Liver (tissue), 9 donors: Measurements from ENCODE around the gene ZNF205. TPM values are rescaled to one million over a fixed set of nuclear protein-coding genes. Genes with fewer than 3 reads are reported as not detected.

ENCODE experiments used
- DNase-seq: peaks from one replicate; pipeline ENCODE4 v3.0.0-alpha.2; 2017; ENCODE audit warnings: low spot score
- H3K27ac ChIP-seq, 2 donors: one replicate each; pipeline ENCODE4 v1.7.0; 2013; ENCODE audit warnings: inconsistent platforms in 2 of 2, low read length in 2 of 2, control low read depth in 1 of 2, low read depth in 1 of 2, mild to moderate bottlenecking in 1 of 2
- H3K27me3 ChIP-seq, 4 donors: one replicate each; pipeline versions ENCODE4 v1.6.1 to v1.7.0; 2013; ENCODE audit warnings: low read length in 3 of 4, inconsistent platforms in 1 of 4, mild to moderate bottlenecking in 1 of 4, moderate library complexity in 1 of 4; ENCODE audit not compliant: control insufficient read depth in 4 of 4, insufficient read depth in 4 of 4
- H3K36me3 ChIP-seq, 4 donors: one replicate each; pipeline versions ENCODE4 v1.6.1 to v1.7.0; 2013; ENCODE audit warnings: low read length in 3 of 4, mild to moderate bottlenecking in 3 of 4, low read depth in 1 of 4, moderate library complexity in 1 of 4; ENCODE audit not compliant: control insufficient read depth in 4 of 4, insufficient read depth in 3 of 4
- H3K4me1 ChIP-seq, 4 donors: one replicate each; pipeline versions ENCODE4 v1.6.1 to v1.7.0; 2013; ENCODE audit warnings: low read length in 3 of 4, mild to moderate bottlenecking in 3 of 4, moderate library complexity in 1 of 4; ENCODE audit not compliant: control insufficient read depth in 4 of 4, insufficient read depth in 4 of 4
- H3K4me3 ChIP-seq, 3 donors: one replicate each; pipeline versions ENCODE4 v1.6.1 to v1.7.0; 2013; ENCODE audit warnings: low read length in 3 of 3, control low read depth in 1 of 3, low read depth in 1 of 3, mild to moderate bottlenecking in 1 of 3
- H3K9ac ChIP-seq, 2 donors: one replicate each; pipeline ENCODE4 v1.7.0; 2013; ENCODE audit warnings: low read length in 2 of 2, mild to moderate bottlenecking in 2 of 2, moderate library complexity in 2 of 2, control low read depth in 1 of 2, low read depth in 1 of 2
- H3K9me3 ChIP-seq, 4 donors: one replicate each; pipeline versions ENCODE4 v1.6.1 to v1.7.0; 2013; ENCODE audit warnings: low read length in 3 of 4; ENCODE audit not compliant: control insufficient read depth in 4 of 4
- ATF3 ChIP-seq: IDR thresholded peaks from 2 replicates; pipeline ENCODE4 v1.6.1; 2016; ENCODE audit warnings: antibody characterized with exemption
- CTCF ChIP-seq: fragments of 150-350 bp; IDR thresholded peaks from 2 replicates; pipeline ENCODE4 v1.5.1; 2017; ENCODE audit warnings: improper control_type of control experiment, low read depth, low read length; ENCODE audit not compliant: missing input control
- EGR1 ChIP-seq, 2 donors: IDR thresholded peaks; 2 replicates each; pipeline ENCODE4 v1.6.1; 2016 to 2018; ENCODE audit warnings: antibody characterized with exemption in 2 of 2, low read depth in 2 of 2
- FOXA1 ChIP-seq: IDR thresholded peaks from 2 replicates; pipeline ENCODE4 v1.6.1; 2016; ENCODE audit warnings: antibody characterized with exemption
- FOXA2 ChIP-seq: IDR thresholded peaks from 2 replicates; pipeline ENCODE4 v1.6.1; 2016; ENCODE audit warnings: antibody characterized with exemption
- GABPA ChIP-seq, 2 donors: IDR thresholded peaks in 1 of 2; conservative IDR thresholded peaks in 1 of 2; 2 replicates each; pipeline ENCODE4 v1.6.1; 2016; ENCODE audit warnings: antibody characterized with exemption in 2 of 2, mild to moderate bottlenecking in 1 of 2, moderate library complexity in 1 of 2
- HNF4A ChIP-seq, 2 donors: conservative IDR thresholded peaks; 2 replicates each; pipeline ENCODE4 v1.6.1; 2016; ENCODE audit warnings: antibody characterized with exemption in 2 of 2, mild to moderate bottlenecking in 2 of 2
- HNF4G ChIP-seq: IDR thresholded peaks from 2 replicates; pipeline ENCODE4 v1.6.1; 2016; ENCODE audit warnings: antibody characterized with exemption
- JUND ChIP-seq, 2 donors: IDR thresholded peaks; 2 replicates each; pipeline ENCODE4 v1.6.1; 2016; ENCODE audit warnings: antibody characterized with exemption in 2 of 2
- MAX ChIP-seq: IDR thresholded peaks from 2 replicates; pipeline ENCODE4 v1.6.1; 2016; ENCODE audit warnings: antibody characterized with exemption
- NR2F2 ChIP-seq: IDR thresholded peaks from 2 replicates; pipeline ENCODE4 v1.6.1; 2016; ENCODE audit warnings: antibody characterized with exemption
- RAD21 ChIP-seq, 2 donors: IDR thresholded peaks; 2 replicates each; pipeline ENCODE4 v1.6.1; 2016; ENCODE audit warnings: antibody characterized with exemption in 2 of 2, mild to moderate bottlenecking in 2 of 2
- REST ChIP-seq: IDR thresholded peaks from 2 replicates; pipeline ENCODE4 v1.6.1; 2016; ENCODE audit warnings: antibody characterized with exemption, mild to moderate bottlenecking
- RXRA ChIP-seq, 2 donors: IDR thresholded peaks; 2 replicates each; pipeline ENCODE4 v1.6.1; 2017 to 2018; ENCODE audit warnings: antibody characterized with exemption in 2 of 2, mild to moderate bottlenecking in 1 of 2
- SP1 ChIP-seq: IDR thresholded peaks from 2 replicates; pipeline ENCODE4 v1.6.1; 2018; ENCODE audit warnings: antibody characterized with exemption, mild to moderate bottlenecking
- TAF1 ChIP-seq: conservative IDR thresholded peaks from 2 replicates; pipeline ENCODE4 v1.6.1; 2016; ENCODE audit warnings: antibody characterized with exemption, mild to moderate bottlenecking
- YY1 ChIP-seq: IDR thresholded peaks from 2 replicates; pipeline ENCODE4 v1.6.1; 2016; ENCODE audit warnings: antibody characterized with exemption, mild to moderate bottlenecking
- ZBTB33 ChIP-seq: IDR thresholded peaks from 2 replicates; pipeline ENCODE4 v1.6.1; 2016; ENCODE audit warnings: antibody characterized with exemption
- WGBS: extraction: QIAGEN DNeasy Blood & Tissue Kit; methylation state at CpG from one replicate; pipeline ENCODE4 v1.1.7; 2013; 5-methylcytosine and 5-hydroxymethylcytosine counted together
- polyA plus RNA-seq, 2 donors: library from polyadenylated mRNA; stranded (reverse) in 1 of 2; unstranded in 1 of 2; fragments of 200-250 nt in 1 of 2; fragments of >200 nt in 1 of 2; fragmentation: Nextera tagmentation in 1 of 2; extraction: Ambion mirVana in 1 of 2; gene quantifications; one replicate each; pipeline versions ENCODE4 v1.2.1 to v1.2.3, GENCODE V29; 2013 to 2015
- total RNA-seq, 2 donors: library from RNA; depleted of rRNA; stranded (reverse); fragments of >200 nt; gene quantifications; one replicate each; pipeline ENCODE4 v1.2.3, GENCODE V29; 2014
- donor health status: healthy.
- donor health status: healthy.
- donor health status: healthy.
- donor health status: healthy.
- donor health status: healthy.

The ZNF205 gene
- total and polyA plus RNA-seq, 4 donors: 2.0 to 6.9 (median 5.0) TPM

GRCh38 chr16:3141781-3142311, 29.5 kb downstream of the ZNF205 start:
- Histone ChIP-seq H3K9ac (no peak overlapping the region), H3K9me3 (no peaks in the 10 kb centered on the region), H3K27me3 (no peaks in the 10 kb centered on the region), H3K36me3 (peaks cover 0 to 35% (median 7%) of the 10 kb centered on the region in 4 donors), H3K4me3 (no peak overlapping the region), H3K4me1 (peaks cover 11 to 21% (median 18%) of the 10 kb centered on the region in 4 donors), H3K27ac (no peak overlapping the region)
- TF ChIP-seq NR2F2: no peak
- TF ChIP-seq TAF1: no peak
- TF ChIP-seq ATF3: no peak
- TF ChIP-seq ZBTB33: no peak
- no peak for TF ChIP-seq YY1
- TF ChIP-seq HNF4G: no peak
- TF ChIP-seq RAD21 (IDR thresholded peaks at IDR 0.05): no peak
- no peak for TF ChIP-seq EGR1 (IDR thresholded peaks at IDR 0.05; ENCODE audit: low read depth in 2 of 2)
- no peak for TF ChIP-seq FOXA1
- WGBS: 97% methylated on average over 23 of the region's 23 CpGs
- DNase-seq: no peak

GRCh38 chr16:3142327-3142726, 29.9 kb downstream of the ZNF205 start:
- WGBS: 96% methylated on average over 22 of the region's 22 CpGs
- Histone ChIP-seq H3K9me3 (no peaks in the 10 kb centered on the region), H3K4me1 (peaks cover 11 to 21% (median 18%) of the 10 kb centered on the region in 4 donors), H3K27ac (no peak overlapping the region), H3K9ac (no peak overlapping the region), H3K4me3 (no peak overlapping the region), H3K36me3 (peaks cover 0 to 35% (median 7%) of the 10 kb centered on the region in 4 donors), H3K27me3 (no peaks in the 10 kb centered on the region)
- no peak for TF ChIP-seq ZBTB33
- no peak for TF ChIP-seq RAD21 (IDR thresholded peaks at IDR 0.05)
- TF ChIP-seq FOXA1: no peak
- no peak for TF ChIP-seq CTCF
- TF ChIP-seq REST: no peak
- TF ChIP-seq HNF4G: no peak
- no peak for TF ChIP-seq YY1
- no peak for TF ChIP-seq ATF3
- TF ChIP-seq MAX: no peak
- no peak for TF ChIP-seq GABPA (IDR thresholded peaks at IDR 0.05 in 1 of 2, conservative IDR thresholded peaks at IDR 0.05 in 1 of 2)
- TF ChIP-seq EGR1 (IDR thresholded peaks at IDR 0.05; ENCODE audit: low read depth in 2 of 2): no peak
- no peak for TF ChIP-seq RXRA (IDR thresholded peaks at IDR 0.05)
- no peak for TF ChIP-seq JUND (IDR thresholded peaks at IDR 0.05)
- TF ChIP-seq FOXA2: no peak
- no peak for TF ChIP-seq NR2F2
- TF ChIP-seq SP1: no peak
- no peak for TF ChIP-seq HNF4A (conservative IDR thresholded peaks at IDR 0.05)
- no peak for DNase-seq
